Esophagus muscularis mucosa (tissue), 4 donors: ENCODE results near the gene CAMKMT.

Experiments used
- EP300 ChIP-seq: sonication (generic); formaldehyde crosslinking; IDR thresholded peaks from one replicate; pipeline ENCODE4 v1.6.1; 2017; ENCODE audit warnings: antibody characterized with exemption
- POLR2A ChIP-seq: fragments of 450-650 bp; IDR thresholded peaks from one replicate; pipeline ENCODE4 v1.6.1; 2017; ENCODE audit warnings: antibody characterized with exemption, moderate library complexity, mild to moderate bottlenecking, low read depth
- POLR2AphosphoS5 ChIP-seq, 2 donors: sonication (generic); formaldehyde crosslinking; IDR thresholded peaks; one replicate each; pipeline ENCODE4 v1.6.1; 2017; ENCODE audit warnings: antibody characterized with exemption in 2 of 2
- TF ChIP-seq, protein P1 (sequence below), 3 experiments: fragments of 200-600 bp in 2 of 3; fragments of 450-650 bp in 1 of 3; sonication (generic) in 2 of 3; IDR thresholded peaks; one replicate each; pipeline ENCODE4 v1.5.1; 2017 to 2019; ENCODE audit warnings: antibody characterized with exemption in 3 of 3, mild to moderate bottlenecking in 2 of 3, moderate library complexity in 1 of 3

DNA sequence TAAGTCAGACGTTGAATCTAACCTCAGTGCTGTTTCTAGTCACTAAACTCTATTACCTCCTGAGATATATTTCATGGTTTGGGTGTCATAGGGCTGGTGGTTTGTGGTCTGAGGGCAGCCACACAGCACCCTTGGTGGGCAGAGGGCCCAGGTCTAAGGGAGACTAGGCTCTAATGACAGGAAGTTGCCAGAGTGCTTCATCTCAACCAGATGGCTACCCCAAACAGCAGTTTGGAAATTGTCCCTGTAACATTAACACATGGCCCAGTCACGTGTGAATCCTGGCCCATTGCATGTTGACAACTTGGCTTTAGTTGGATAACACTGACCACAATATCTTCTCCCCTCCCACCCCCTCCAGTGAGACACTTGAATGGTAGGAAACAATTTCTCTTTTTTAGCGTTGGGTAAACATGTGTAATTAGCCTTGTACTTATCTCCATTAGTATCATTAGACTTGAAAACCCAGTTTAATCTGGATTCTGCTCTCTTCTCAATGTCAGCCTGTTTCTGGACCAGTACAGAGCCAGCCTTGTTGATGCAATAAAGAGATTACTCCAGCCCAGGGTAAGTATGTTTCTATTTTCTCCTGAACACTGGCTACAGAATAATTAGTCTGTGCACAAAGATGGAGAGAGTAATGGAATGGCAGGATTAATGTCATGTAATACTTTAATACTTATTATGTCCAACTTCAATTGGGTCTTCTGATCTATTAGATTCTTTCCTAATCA, 392.0 kb downstream of the CAMKMT start:
- TF ChIP-seq, protein P1, sequence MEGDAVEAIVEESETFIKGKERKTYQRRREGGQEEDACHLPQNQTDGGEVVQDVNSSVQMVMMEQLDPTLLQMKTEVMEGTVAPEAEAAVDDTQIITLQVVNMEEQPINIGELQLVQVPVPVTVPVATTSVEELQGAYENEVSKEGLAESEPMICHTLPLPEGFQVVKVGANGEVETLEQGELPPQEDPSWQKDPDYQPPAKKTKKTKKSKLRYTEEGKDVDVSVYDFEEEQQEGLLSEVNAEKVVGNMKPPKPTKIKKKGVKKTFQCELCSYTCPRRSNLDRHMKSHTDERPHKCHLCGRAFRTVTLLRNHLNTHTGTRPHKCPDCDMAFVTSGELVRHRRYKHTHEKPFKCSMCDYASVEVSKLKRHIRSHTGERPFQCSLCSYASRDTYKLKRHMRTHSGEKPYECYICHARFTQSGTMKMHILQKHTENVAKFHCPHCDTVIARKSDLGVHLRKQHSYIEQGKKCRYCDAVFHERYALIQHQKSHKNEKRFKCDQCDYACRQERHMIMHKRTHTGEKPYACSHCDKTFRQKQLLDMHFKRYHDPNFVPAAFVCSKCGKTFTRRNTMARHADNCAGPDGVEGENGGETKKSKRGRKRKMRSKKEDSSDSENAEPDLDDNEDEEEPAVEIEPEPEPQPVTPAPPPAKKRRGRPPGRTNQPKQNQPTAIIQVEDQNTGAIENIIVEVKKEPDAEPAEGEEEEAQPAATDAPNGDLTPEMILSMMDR (IDR thresholded peaks at IDR 0.05): no peak
- TF ChIP-seq POLR2AphosphoS5 (IDR thresholded peaks at IDR 0.05) (no peak), POLR2A (no peak), EP300 (no peak)
